NCI-H1092 treated with DMSO at 0.1 percent for 48 hours (cell line): ENCODE data around the gene XYLB.

Experiments
- DNase-seq: peaks from one replicate; lab custom pipeline; 2025; lab: John Stamatoyannopoulos, UW

XYLB gene

GRCh38 chr3:38323060-38323459, 23.5 kb upstream of the XYLB start:
- no peak for DNase-seq

DNA sequence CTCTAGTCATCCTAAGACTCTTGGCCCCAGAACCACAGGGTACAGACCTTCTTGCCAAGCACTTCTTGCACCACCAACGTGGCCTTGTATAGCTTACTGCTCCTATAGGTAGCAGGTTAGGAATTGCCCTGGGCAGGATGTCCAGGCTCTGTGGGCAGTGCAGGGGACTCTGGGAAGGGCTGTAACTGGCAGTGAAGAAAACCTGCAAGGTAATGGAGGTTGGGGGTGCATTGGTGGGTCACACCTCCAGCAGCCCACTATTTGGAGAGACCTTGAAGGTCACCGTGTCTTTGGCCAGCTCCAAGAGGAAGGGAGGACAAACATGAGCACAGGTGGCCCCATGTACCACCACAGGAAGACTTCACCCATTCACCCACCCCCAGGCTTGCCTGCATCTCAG, 21.3 kb upstream of the XYLB start:
- no peak for DNase-seq

- no peak for DNase-seq
Measured at GRCh38 chr3:38327335-38328009, 19.1 kb upstream of the XYLB start.

- no peak for DNase-seq
Measured at GRCh38 chr3:38331257-38332022, 15.1 kb upstream of the XYLB start.

- no peak for DNase-seq
Measured at GRCh38 chr3:38332201-38332600, 14.4 kb upstream of the XYLB start.

DNA sequence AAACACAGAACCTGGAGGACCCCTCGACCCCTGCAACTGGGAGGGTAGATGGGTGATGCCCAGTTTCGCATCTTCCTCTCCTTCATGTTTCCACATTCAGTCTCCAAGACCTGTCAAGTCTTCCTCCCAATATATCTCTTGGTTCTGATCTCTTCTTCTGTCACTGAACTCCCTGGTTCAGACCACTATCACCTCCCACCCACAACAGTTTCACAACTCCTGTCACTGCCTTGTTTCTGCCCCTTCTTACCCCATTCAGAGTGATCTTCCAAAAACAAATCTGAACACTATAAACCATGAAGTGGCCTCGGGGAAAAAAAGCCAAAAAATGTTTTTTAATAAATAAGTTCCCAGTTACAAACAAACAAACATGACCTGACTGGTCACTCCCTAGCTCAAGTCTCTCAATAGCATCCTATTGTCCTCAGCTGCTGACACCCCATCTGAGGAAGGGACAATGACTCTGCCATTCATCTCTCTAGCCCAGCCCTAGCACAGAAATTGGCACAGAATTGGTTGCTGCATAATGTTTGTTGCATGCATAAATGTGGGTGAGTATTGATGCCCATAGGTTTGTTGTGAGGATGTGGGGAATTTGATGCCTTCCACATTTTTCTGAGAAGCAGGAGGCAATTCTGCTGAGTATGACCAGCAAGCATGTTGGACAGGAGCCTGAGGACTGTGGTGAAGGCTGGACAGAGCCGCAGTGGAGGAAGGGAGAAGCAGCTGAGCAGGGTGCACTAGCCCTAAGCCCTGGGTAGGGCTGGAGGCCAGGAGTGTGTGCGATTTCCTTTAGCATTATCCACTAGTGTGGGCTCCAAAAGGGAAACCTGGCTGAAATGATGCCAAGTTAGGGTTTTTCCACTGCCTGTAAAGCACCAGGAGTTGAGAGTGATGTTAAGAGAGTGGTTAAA, 12.2 kb upstream of the XYLB start:
- no peak for DNase-seq

DNA sequence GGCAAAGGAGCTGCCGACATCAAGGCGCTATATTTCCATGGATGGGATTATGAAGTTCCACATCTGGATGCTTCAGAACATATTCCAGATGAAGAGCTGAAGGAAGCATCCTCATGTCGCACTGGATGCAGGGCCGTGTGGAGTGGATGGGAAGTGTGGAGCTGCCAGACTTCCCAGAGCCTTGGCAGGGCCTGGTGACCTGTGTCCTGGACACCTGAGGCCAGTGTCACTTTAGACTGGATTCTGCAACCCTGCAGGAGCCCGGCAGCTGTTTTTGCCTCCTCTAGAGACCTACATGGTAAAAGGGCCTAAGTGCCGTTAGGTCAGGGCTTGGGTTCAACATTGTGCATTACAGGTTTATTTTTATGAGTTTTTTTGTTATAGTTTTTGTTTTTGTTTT, 11.3 kb upstream of the XYLB start:
- no peak for DNase-seq

- no peak for DNase-seq
Measured at GRCh38 chr3:38337703-38338102, 8.9 kb upstream of the XYLB start.

GRCh38 chr3:38343797-38344594, 2.6 kb upstream of the XYLB start:
- no peak for DNase-seq

DNA sequence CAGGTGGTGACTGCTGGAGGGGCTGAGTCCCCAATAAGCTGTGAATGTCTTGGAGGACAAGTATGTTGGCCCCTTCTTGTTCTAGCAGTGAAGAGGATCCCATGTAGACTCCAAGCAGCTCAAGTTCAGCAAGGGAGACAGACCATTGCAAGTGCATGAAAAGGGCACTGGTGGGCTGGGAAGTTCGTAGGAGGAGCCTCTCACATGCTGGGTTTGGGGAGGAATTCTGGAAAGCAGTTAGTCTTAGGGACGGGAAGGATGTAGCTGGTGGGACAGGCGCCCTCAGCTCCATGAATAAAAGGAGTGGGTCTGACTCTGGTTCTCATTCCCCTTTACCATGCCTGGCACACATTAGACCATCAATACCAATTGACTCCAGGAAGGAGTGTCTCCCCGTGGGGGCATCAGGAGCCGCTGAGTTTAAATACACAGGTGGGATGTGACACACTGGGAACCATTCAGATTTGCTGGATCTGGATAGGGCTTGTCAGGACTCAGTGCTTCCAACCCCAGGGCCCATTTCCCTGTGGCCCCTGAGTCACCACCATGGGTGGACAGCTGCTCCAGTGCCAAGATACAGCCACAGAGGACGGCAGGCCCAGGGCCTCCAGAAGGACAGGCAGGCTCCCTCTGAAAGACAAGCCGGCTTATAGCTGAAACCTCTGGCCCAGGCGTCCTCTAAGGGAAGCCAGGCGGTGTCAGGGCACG, 552 bp upstream of the XYLB start:
- no peak for DNase-seq

DNA sequence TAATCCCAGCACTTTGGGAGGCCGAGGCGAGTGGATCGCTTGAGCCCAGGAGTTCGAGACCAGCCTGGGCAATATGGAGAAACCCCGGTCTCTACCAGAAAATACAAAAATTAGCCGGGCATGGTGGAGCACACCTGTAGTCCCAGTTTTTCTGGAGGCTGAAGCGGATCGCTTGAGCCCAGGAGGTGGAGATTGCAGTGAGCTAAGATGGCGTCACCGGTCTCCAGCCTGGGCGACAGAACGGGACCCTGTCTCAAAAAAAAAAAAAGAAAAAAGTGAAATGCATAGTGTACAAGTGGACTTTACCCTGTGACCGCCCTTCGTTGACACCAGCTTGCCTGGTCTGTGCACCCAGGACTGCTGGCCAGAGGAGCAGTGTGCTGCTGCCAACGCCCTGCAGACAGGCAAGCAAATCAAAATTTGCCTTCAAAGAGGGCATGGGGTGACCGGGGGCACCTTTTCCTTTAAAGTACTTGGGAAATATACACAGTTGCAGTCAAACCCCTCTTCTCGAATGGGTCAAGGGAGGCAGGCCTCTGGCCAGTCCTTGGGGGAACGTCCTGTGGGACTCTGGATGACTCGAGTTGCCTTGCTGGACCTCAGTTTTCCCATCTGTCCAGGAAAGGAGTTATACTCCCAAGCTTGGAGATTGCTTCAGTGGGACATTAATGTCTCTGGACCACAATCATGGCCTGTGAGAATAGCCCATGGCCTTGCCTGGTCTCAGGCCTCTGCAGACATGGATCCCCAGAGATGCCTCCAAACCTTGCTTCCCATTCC, 1.0 kb downstream of the XYLB start:
- no peak for DNase-seq

GRCh38 chr3:38348903-38349302, 2.3 kb downstream of the XYLB start:
- no peak for DNase-seq

DNA sequence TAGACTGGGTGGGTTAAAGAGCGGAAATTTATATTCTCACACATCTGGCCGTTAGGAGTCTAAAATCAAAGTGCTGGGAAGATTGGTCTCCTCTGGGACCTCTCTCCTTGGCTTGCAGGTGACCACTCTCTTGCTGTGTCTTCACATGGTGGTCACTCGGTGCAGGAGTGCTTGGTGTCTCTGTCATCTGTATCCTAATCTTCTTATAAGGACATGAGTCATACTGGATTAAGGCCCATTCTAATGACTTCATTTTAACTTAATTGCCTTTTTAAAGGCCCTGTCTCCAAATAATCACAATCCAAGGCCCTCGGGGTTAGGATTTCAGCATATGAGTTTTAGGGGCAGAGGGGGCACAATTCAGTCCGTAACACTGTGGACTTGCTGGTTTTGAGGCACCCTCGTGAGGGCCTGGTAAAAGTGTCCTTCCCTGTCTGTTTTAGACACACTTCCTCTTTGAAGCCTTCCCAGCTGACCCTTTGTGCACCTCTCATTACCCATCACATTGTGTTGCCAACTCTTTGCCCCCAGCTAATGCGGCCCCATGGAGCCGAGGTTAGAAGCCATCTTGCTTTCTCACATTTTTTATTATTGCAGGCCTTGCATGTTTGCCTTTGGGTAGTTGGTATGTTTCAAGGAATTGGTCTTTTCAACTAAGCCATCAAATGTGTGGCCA, 3.2 kb downstream of the XYLB start:
- no peak for DNase-seq

DNA sequence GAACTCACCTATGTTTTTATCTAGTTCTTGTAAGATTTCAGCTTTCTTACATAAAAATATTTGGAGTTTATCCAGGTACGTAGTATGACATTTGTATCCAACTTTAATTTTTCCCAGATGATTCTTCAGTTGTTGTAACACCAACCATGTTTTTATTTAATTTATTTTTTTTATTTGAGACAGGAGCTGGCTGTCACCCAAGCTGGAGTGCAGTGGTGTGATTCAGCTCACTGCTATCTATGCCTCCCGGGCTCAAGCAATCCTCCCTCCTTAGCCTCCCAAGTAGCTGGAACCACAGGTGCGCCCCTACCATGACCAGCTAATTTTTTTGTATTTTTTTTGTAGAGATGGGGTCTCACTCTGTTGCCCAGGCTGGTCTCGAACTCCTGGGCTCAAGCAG, 6.6 kb downstream of the XYLB start:
- DNase-seq, result no peak

- DNase-seq, result no peak
Measured at GRCh38 chr3:38354588-38355330, 8.2 kb downstream of the XYLB start.

GRCh38 chr3:38359038-38359437, 12.5 kb downstream of the XYLB start:
- no peak for DNase-seq

DNA sequence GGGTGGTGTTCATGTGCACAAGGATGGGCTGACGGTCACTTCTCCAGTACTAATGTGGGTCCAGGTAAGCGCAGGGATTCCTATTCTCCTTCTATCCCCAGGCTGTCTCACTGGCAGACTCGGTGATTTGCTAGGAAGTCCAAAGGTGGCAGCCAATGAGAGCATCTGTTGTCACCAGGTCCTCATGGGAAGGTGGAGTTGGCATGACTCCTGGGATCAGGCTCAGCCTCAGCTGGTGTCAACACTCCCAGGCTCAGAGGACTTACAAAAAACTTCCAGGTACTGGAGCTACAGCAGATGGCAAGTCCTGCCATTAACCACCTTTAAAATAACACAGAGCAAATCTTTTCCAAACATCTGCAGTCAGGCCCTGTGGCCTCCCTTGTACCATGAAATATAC, 13.8 kb downstream of the XYLB start:
- DNase-seq, result no peak

DNA sequence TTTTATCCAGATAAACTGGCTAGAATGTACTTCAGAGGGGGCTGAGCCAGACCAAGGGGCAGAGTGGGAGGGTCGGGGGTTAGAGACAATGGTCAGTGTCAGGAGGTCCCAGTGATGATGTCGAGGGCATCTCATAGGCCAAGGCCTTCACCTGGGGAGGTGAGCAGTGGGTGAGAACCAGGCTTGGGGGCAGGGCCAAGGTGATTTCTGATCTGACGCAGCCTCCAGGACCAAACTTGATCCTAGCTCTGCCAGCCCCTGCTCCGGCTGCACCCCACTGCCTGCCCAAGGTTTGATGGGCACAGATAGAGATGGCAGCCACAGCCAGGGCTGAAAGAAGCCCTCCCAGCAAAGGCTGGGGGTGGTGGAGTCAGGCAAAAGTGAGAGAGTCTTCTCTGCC, 14.9 kb downstream of the XYLB start:
- no peak for DNase-seq

DNA sequence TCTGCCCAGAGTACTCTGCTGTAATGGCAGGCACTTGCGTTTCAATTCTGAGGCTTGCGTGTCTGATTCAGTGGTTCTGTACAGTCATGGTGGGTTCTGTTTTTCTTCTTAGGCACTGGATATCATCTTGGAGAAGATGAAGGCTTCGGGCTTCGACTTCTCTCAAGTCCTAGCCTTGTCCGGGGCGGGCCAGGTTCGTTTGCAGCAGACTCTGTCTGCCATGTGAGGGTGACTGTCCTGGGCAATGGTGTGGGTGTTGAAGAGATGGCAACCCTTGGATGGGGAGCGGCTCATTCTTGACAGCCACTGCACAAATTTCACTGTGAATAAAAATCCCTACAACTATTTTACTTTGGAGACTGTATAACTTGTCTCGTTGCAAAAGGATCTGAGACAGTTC, 16.2 kb downstream of the XYLB start:
- DNase-seq, result no peak
